Measurements from ENCODE around the gene CASP9. TPM values are rescaled to one million over a fixed set of nuclear protein-coding genes. Genes with fewer than 3 reads are reported as not detected.
"Not testable (repeated sequence)": the region's sequence is repeated elsewhere in the genome, so short reads cannot be mapped to it uniquely, and the experiment has no call there.

CASP9 gene
- polyA plus RNA-seq, 3 donors, result 12.7 to 22.0 (median 14.5) TPM

DNA sequence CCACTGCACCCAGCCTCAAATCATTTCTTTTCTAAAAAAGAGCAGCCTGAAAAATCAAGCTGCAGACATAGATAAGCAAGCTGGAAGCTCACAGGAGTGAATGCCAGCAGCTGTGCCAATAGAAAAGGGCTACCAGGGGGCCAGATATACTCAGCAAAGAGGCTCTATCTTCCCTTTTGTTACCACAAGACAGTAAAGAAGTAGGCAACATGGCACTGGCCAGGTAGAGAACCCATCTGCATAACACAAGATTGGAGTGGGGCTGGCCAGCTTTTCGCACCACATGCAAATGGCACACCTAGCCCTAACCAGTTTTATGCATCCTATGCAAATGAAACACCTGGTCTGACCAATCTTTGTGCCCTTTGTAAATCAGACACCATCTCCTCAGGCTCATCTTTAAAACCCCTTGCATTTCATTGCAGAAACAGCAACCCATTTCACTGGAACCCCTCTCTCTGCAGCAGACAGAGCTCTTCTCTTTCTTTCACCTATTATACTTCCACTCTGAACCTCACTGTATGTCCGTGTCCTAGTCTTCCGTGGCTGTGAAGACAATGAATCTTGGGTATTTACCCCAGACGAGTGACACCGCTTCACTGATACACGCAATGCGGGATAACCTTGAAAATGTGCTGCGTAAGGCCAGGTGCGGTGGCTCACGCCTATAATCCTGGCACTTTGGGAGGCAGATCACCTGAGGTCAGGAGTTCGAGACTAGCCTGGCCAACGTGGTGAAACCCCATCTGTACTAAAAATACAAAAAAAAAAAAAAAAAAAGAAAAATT lies 15.1 kb downstream of the CASP9 start:
- 51 to 94% (median 93%) methylated on average over 12 of the region's 12 CpGs for WGBS, 3 donors
- no peak overlapping the region for H3K27ac ChIP-seq (ENCODE audit: low read depth, low read length)

DNA sequence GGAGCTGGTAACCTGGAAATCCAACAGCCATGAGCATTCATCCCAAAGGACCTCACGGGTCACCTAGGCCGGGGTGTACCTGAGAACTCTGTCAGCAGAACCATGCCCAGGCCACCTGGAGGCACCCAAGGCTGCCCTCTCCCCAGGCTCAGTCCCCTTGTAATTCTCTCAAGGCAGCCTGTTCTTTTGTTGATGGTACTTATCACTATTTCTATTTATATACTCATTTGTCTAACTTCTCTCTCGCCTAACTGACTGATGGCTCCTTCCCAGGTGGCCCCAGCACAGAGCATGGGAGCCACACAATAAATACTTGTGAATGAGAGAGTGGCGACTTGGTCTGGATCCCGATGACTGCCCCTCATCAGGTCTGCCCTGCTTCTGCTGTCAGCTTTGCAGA lies 16.7 kb downstream of the CASP9 start:
- no peak overlapping the region for H3K27ac ChIP-seq (ENCODE audit: low read depth, low read length)
- WGBS, 3 donors, result 37 to 95% (median 90%) methylated on average over 5 of the region's 5 CpGs

DNA sequence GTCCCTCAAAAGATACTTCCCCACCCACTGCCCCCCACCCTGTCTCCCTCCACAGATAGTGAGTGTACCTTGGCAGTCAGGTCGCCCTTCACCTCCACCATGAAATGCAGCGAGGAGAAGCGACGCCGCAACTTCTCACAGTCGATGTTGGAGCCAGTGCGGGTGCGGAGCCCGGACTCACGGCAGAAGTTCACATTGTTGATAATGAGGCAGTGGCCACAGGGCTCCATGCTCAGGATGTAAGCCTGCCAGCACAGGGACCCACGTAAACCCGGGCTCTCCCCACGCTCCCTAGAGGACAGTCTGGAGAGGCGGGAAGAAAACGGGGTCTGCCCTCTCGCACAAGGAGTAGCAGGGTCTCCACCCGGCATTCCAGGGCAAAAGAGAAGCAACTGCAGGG lies 17.2 kb downstream of the CASP9 start:
- 85 to 98% (median 96%) methylated on average over 17 of the region's 17 CpGs for WGBS, 3 donors
- no peak overlapping the region for H3K27ac ChIP-seq (ENCODE audit: low read depth, low read length)

GRCh38 chr1:15504436-15504835 lies 19.6 kb downstream of the CASP9 start:
- 83 to 94% (median 93%) methylated on average over 4 of the region's 4 CpGs for WGBS, 3 donors
- H3K27ac ChIP-seq (ENCODE audit: low read depth, low read length), result no peak overlapping the region

- WGBS, 3 donors, result 62 to 71% (median 64%) methylated on average over 17 of the region's 17 CpGs
- H3K27ac ChIP-seq (ENCODE audit: low read depth, low read length), result no peak overlapping the region
Observed at GRCh38 chr1:15501208-15502032, 22.6 kb downstream of the CASP9 start.

DNA sequence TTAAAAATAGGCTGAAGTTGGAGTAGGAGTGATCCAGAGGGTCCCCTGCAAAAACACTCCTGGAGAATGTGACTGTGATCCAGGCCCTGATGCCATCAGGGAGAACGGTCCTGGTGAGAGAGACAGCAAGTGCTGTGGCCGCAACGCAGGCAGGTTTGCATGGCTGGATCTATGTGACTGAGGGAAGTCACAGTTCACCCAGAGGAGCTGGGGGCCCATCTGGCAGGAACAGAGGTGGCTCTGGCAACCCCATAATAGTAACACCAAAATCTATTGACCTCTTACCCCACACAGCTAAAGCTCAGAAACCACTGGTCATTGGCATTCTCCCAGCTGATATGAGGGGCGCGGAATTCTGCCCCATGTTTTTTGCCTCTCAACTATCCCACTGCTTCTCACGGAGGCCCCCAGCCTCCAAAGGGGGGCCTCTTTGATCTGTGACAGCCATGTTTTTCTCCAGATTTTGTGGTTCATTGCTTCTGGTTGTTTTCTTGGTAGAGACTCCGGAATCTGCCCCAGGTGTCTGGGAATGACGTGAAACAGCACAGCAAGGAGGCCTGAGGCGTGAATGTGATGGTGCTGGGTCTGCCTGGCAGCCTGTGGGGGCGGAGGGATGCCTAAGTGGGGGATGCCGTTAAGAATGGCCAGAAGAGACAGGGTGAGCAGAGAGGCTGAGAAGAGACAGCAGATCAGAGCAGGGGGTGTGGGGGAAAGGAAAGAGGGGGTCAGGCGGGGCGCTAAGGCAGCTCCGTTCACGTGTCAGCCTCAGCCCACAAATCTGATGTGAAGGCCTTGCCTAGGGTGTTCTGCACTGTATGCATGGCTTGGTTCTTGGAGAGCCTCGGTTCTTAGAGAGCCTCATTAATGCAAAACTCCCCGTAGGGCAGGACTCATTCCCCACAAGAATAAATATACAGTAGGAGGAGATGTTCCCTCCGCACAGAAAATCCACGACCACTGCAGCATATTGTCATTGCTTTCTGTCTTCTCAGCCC lies 23.5 kb downstream of the CASP9 start:
- 70 to 90% (median 85%) methylated on average over 19 of the region's 19 CpGs for WGBS, 3 donors
- no peak overlapping the region for H3K27ac ChIP-seq (ENCODE audit: low read depth, low read length)

- WGBS, 3 donors, result 48 to 97% (median 93%) methylated on average over 9 of the region's 9 CpGs
- no peak overlapping the region for H3K27ac ChIP-seq (ENCODE audit: low read depth, low read length)
Observed at GRCh38 chr1:15493869-15494390, 30.1 kb downstream of the CASP9 start.

DNA sequence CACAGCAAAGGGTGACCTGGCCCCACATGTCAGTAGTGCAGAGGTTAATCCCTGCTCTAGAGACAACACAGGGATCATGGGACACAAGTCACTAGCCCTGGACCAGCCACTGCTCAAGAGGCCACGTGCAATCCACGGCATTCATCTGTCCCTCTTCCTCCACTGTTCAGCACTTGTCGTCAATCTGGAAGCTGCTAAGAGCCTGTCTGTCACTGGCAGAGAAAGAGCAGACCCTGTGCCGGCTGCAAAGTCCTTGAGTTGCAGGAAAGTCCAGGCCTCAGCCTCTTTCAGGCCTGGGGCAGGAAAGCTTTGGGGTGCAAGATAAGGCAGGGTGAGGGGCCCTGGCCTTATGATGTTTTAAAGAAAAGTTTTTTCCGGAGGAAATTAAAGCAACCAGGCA lies 31.4 kb downstream of the CASP9 start:
- no peak overlapping the region for H3K27ac ChIP-seq (ENCODE audit: low read depth, low read length)
- 38 to 81% (median 80%) methylated on average over 5 of the region's 5 CpGs for WGBS, 3 donors

DNA sequence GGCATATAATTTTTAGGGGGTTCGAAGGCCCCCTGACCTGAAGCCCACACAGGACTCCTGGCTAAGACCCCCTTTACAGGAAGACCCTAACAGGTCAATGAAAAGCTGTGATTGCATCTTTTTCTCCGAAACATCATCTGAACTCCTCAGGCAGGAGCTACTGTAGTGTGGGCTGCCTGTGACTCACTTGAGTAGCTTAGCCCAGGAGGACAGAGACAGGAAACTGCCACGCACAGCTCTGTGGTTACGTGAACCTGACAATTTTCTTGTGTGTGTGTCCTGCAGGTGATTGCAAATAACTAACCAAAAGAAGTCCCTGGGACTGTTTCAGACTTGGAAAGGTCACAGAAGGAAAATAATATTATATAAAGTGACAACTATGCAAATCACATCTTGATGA lies 33.0 kb downstream of the CASP9 start:
- 82 to 88% (median 84%) methylated on average over 4 of the region's 4 CpGs for WGBS, 3 donors
- not testable (repeated sequence) for H3K27ac ChIP-seq (ENCODE audit: low read depth, low read length)

DNA sequence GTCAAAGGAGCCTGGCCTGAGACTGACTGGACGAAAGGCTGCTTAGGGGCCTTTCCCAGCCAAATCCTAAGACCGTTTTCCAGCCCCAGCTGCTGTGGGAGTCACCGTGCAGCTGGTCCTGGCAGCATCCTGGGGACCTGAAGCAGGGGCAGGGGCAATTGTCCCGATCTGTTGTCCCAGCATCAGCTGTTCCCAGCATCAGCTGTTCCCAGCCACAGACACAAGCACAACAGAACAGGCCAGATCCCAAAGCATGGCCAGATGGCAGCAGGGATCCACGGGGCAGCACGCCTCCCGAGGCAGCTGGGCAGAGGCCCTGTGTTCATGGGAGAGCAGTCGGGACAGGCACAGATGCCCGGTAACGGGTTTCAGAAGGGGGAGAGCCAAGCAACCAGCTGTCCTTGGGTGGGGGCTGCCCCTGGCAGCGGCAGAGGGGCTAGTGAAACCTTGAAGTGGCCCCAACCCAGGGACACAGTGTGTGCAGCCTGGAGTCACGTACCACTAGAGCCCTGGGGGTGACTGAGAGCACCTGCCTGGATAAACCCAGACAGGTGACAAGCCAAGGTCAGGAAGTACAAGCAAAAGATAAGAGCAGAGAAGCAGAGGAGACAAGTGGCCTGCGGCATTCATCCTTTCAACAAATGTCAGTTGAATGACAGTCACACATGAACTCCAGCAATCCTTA lies 34.8 kb downstream of the CASP9 start:
- H3K27ac ChIP-seq (ENCODE audit: low read depth, low read length), result no peak overlapping the region
- WGBS, 3 donors, result 40 to 90% (median 84%) methylated on average over 12 to 13 of the region's 13 CpGs

DNA sequence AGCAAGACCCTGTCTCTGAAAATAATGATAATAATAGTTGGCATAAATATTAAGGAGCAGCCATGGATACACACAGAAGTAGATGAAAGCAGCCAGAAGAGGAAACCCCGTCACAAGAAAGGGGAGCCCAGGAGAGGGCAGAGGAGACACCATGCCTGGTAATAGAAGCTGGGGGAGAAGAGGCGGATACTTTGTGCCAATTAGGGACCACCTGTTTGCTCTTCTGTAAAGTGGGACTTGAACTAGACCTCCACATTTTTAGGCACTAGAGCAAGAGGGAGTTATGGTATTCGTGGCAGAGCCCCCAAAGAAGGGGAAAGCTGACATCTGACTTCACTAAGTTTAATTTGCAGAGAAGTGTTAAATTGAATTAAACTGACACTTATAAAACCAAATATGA lies 35.6 kb downstream of the CASP9 start:
- WGBS, 3 donors, result 85 to 96% (median 91%) methylated on average over 3 of the region's 3 CpGs
- no peak overlapping the region for H3K27ac ChIP-seq (ENCODE audit: low read depth, low read length)

GRCh38 chr1:15486844-15487610 lies 37.0 kb downstream of the CASP9 start:
- not testable (repeated sequence) for H3K27ac ChIP-seq (ENCODE audit: low read depth, low read length)
- 88 to 97% (median 95%) methylated on average over 17 of the region's 17 CpGs for WGBS, 3 donors

- 75 to 94% (median 92%) methylated on average over 6 of the region's 6 CpGs for WGBS, 3 donors
- H3K27ac ChIP-seq (ENCODE audit: low read depth, low read length), result no peak overlapping the region
Observed at GRCh38 chr1:15485636-15486035, 38.4 kb downstream of the CASP9 start.

- 64 to 94% (median 93%) methylated on average over 6 of the region's 6 CpGs for WGBS, 3 donors
- H3K27ac ChIP-seq (ENCODE audit: low read depth, low read length), result not testable (repeated sequence)
Observed at GRCh38 chr1:15484443-15484842, 39.6 kb downstream of the CASP9 start.

DNA sequence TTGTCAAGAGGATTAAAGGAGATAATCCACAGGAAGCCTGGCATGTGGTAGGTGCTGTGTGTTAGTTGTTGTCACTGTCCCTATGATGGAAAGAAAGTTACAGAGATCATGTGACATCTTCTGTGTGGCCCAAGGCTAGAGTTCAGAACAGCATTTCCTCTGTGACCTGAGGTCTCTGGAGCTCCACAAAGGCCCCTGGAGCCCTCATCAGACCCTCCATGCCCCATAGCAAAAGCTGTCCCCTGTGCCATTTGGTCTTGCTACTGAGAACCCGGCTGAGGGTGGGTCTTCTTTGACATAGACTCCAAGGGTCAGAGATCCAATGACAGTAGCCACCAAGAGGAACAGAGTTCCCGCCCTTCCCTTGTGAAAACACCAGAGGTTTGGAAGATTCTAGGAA lies 40.0 kb downstream of the CASP9 start:
- 83 to 94% (median 89%) methylated on average over 2 of the region's 2 CpGs for WGBS, 3 donors
- H3K27ac ChIP-seq (ENCODE audit: low read depth, low read length), result no peak overlapping the region

- not testable (repeated sequence) for H3K27ac ChIP-seq (ENCODE audit: low read depth, low read length)
- WGBS, 3 donors, result 68 to 85% (median 85%) methylated on average over 12 to 15 of the region's 16 CpGs
Observed at GRCh38 chr1:15482983-15483543, 41.0 kb downstream of the CASP9 start.

DNA sequence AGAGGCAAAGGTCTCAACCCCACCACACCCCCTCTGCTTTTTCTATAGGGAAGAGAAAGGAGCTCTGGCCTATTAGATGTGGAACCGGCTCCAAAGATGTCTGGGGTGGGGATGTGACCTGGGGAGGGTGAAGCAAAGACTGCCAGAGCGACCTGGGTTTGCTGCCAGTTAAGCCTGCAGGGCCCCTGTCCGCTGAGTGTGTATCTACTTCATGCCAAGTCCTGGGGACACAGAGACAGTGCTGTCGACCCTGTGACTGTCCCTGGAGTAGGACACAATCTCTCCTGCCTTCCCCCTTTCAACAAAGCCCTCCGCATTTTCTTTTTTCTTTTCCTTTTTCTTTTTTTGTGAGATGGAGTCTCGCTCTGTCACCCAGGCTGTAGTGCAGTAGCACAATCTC lies 41.6 kb downstream of the CASP9 start:
- 66 to 87% (median 78%) methylated on average over 6 of the region's 6 CpGs for WGBS, 3 donors
- H3K27ac ChIP-seq (ENCODE audit: low read depth, low read length), result not testable (repeated sequence)

Data from adipose tissue (tissue), 3 donors.